ENCODE results near the gene MARCHF6.
"Not testable (repeated sequence)": the region's sequence is repeated elsewhere in the genome, so short reads cannot be mapped to it uniquely, and the experiment has no call there.

MARCHF6 gene

DNA sequence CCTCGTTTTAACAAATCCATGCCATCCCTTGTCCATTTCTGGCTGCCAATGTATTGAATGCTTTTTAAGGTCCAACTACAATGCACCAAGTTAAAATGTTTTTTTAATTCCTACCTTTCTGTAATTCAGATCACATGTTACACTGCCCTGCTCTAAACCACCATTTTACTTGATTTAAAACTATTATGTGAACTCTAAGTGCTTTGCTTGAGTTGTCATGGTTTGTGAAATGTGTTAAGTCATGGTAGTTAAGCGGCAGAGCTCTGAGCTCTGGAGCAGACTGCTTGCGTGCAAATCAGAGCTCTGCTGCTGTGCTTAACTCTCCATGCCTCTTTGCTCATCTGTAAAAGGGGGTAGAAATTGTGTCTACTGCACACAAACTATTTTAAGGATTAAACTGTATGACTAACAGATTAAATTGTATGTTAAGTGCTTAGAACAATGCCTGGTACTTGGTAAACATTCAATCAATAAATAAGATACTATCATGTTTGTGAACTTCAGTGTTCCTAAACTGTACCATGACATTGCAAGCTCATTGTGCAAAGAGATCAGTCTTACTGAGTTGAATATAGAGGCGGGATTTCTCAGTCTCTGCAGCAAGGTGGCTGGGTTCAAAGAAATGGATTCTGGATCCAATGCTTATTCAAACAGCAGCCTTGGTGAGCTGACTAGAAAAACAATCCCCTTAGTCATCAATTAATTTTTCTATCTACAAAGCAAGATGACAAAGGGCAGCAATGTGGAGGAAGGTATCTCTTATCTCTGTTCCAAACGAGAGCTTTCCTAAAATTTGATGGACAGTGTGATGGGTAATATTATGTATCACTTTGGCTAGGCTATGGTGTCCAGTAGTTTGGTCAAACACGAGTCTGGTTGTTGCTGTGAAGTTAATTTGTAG is 29.7 kb upstream of the MARCHF6 start:
- DNase-seq (ENCODE audit: low spot score) = no peak

- DNase-seq (ENCODE audit: low spot score) = no peak
These were observed 28.8 kb upstream of the MARCHF6 start for GRCh38 chr5:10324518-10325370.

DNA sequence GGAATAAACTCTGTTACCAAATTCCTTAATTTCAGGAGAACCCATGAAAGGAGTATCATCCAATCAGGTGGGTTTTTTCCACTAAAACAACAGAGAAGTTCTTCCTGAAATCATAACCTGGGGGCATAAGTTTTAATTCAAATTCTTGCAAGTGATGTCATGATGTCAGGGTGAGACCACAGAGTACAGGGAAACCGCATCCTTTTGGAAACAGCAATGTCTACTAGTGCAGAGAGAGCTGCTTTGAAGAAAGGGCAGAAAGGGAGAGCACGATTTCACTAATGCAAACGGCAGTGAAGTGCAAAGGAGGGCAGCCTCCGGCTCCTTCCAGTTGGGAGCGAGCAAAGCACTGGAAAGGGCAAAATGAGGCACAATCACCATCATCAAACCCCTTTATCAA is 25.2 kb upstream of the MARCHF6 start:
- DNase-seq (ENCODE audit: low spot score) = no peak

GRCh38 chr5:10329446-10329819 is 24.1 kb upstream of the MARCHF6 start:
- DNase-seq (ENCODE audit: low spot score) = no peak

GRCh38 chr5:10329820-10330481 is 23.5 kb upstream of the MARCHF6 start:
- no peak for DNase-seq (ENCODE audit: low spot score)

DNA sequence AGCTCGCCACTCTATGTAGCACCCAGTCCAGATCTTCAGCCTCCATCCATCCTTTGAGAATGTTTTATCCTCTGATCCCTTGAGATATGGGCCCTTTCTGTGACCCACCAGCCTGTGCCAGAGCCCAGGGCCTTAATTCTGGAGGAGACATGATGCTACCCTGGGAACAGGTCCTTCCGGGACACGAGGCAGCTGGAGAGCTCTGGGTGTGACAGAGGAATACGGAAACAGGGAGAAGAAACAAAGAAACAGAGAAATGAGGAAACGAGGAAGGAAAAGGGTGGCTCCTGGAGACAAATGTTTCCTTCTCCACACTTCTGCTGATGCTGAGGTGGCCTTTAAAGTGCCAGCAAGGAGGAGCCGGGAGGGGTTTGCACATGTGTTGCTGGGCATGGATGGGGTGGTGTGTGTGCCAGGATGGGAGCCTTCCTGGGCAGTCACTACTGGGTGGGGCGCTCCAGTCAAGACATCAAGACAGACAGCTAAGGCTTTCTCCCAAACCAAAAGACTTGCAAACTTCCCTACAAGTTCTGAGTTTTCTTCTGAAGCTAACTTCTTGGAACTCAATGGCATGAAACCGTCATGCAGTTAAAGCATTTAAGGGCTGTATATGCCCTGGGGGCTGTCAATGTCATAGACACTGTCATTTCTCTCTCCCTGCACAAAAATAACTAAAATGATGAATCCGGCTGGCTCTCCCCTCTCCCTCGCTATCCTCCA is 22.8 kb upstream of the MARCHF6 start:
- no peak for DNase-seq (ENCODE audit: low spot score)

DNA sequence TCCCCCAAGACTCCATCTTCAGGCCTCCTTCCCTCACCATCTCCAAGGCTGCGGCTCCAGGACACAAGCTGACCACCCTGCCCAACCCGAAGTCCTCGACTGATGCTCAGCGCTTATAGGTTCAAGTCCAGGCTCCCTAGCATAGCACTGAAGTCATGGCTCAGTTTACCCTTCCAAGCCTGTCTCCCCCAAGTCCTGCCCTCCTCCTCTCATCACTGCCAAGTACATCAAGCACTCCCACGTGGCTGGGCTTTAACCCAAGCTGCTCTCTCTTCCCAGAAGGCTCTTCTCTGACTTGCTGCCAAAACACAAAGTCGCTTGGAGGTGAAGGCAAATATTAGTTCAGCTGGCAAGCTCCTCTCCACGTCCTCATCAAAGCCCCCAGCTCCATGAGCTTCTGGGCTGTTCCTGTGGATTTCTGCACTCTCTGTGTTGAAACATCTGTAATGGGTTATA is 22.1 kb upstream of the MARCHF6 start:
- DNase-seq (ENCODE audit: low spot score) = no peak

GRCh38 chr5:10332301-10332700 is 21.2 kb upstream of the MARCHF6 start:
- no peak for DNase-seq (ENCODE audit: low spot score)

- no peak for DNase-seq (ENCODE audit: low spot score)
These were observed 20.1 kb upstream of the MARCHF6 start for GRCh38 chr5:10333154-10334006.

DNA sequence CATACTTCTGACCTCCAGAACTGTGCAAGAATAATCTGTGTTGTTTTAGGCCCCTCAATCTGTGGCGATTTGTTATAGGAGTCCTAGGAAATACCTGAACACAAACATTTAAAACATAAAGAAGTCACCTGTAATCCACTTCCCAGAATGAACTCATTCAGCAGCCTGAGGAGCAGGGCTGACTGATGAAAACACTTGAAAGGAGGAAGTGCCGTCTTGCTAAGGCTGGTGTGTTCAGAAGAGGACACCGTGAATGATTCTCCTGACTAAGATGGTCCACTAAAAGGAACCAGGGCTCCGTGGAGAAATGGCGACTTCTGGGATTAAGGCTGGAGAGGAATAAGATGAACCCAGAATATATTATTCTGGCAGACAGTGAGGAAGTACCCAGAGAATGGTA is 18.7 kb upstream of the MARCHF6 start:
- DNase-seq (ENCODE audit: low spot score) = no peak

DNA sequence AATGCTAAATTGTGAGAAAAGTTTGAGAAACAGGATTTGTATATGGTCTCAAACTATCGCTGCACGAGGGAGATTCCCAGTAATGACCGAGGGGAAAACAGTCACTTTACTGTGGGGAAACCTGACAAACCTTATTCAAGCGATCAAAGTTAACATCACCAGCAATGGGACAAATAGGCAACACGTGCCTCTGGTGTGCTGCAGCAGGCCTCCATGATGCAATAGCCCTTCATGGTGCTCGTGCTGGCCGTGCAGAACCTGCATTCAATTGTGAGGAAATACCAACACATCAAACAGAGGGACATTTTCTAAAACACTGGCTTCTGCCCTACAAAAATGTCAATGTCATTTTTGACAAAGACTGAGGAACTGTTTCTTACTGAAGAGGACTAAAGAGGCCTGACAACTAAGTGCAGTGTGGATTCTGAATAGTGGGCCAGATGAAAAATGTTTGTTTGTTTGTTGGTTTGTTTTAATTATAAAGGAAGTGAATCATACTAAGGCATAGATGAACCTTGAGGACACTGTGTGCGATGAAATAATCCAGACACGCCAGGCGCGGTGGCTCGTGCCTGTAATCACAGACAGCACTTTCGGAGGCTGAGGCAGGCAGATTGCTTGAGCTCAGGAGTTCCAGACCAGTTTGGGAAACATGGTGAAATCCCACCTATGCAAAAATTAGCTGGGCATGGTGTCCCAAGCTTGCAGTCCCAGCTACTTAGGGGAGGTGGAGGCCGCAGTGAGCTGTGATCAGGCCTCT is 17.6 kb upstream of the MARCHF6 start:
- DNase-seq (ENCODE audit: low spot score) = no peak

GRCh38 chr5:10337107-10337506 is 16.4 kb upstream of the MARCHF6 start:
- no peak for DNase-seq (ENCODE audit: low spot score)

DNA sequence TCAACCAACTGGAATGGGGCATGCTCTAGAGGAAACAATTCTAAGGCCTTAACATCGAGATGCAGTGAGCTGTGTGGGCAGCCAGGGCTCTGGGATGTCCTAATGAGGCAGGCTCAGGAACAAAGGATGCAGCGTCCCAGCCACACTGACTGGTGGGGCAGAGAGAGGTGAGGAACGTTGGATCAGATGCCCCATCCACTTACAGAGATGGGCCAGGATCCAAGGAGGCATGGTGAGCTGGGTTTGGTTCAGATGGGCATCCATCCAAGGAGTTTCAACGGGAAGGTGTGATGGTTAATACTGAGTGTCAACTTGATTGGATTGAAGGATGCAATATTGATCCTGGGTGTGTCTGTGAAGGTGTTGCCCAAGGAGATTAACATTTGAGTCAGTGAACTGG is 15.5 kb upstream of the MARCHF6 start:
- DNase-seq (ENCODE audit: low spot score) = no peak

DNA sequence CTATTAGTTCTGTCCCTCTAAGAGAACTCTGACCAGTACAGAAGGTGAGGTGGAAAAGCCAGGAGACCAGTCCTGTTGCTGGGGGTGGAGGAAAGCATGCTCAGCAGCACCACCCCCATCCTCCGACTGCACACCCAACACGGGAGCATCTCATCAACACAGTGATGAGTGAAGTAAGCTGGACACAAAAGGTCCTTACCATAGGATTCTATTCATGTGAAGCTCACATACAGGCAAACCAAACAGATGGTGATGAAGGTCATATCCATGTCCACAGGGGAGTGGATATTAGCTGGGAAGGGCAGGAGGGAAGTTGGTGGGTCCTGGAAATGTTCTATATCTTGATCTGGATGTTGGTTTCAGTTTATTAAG is 14.8 kb upstream of the MARCHF6 start:
- no peak for DNase-seq (ENCODE audit: low spot score)

GRCh38 chr5:10339058-10339811 is 14.3 kb upstream of the MARCHF6 start:
- no peak for DNase-seq (ENCODE audit: low spot score)

DNA sequence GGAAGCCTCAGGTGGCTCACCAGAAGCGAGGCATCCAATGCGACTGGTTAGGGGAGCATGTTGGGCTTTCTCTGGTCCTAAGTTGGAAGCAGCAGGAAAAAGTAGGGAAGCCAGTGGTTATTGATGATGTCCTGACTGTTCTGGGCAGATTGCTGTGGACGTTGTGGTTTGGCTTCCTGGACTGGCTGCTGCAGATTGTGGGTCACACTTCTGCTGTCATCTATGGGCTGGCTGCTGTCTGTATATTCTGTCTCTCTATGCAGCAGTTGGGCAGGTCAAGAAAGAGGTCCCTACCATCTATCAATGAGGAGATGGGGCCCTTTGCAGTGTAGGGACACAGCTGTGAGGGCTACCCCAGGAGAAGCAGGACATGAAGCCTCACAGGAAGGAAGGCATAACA is 13.5 kb upstream of the MARCHF6 start:
- no peak for DNase-seq (ENCODE audit: low spot score)

DNA sequence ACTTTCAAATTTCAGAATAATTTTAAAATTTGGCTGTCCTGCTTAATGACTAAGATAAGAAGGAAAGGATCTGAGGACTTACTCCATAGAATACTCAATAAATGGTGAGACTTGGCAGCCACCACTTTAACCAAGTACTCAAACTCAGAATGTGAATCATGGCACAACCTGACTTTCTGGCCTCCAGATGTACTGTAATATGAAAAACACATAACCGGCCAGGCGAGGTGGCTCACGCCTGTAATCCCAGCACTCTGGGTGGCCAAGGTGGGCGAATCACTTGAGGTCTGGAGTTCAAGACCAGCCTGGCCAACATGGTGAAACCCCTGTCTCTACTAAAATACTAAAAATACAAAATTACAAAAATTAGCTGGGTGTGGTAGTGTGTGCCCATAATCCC is 10.0 kb upstream of the MARCHF6 start:
- DNase-seq (ENCODE audit: low spot score) = no peak

GRCh38 chr5:10344461-10345106 is 8.9 kb upstream of the MARCHF6 start:
- not testable (repeated sequence) for DNase-seq (ENCODE audit: low spot score)

GRCh38 chr5:10348258-10348657 is 5.2 kb upstream of the MARCHF6 start:
- no peak for DNase-seq (ENCODE audit: low spot score)

All from kidney capillary endothelial cell (primary cell).